ENCODE results near the gene OR6C74. TPM values are rescaled to one million over a fixed set of nuclear protein-coding genes. Genes with fewer than 3 reads are reported as not detected.

Gene OR6C74
- total RNA-seq, 2 experiments from 2014 or later = not detected

Other genes starting within 250 kb of the OR6C74 start
- gene NEUROD4, start 224.6 kb upstream of the OR6C74 start, total RNA-seq = not detected
- not detected for gene OR9K2, start 118.2 kb upstream of the OR6C74 start, total RNA-seq
- not detected for gene OR10A7, start 23.6 kb upstream of the OR6C74 start, total RNA-seq
- not detected for gene OR6C6, start 52.0 kb downstream of the OR6C74 start, total RNA-seq
- not detected for gene OR6C1, start 69.7 kb downstream of the OR6C74 start, total RNA-seq
- not detected for gene OR6C3, start 86.1 kb downstream of the OR6C74 start, total RNA-seq
- not detected for gene OR6C75, start 118.4 kb downstream of the OR6C74 start, total RNA-seq
- gene OR6C65, start 155.9 kb downstream of the OR6C74 start, total RNA-seq = not detected
- not detected for gene OR6C76, start 181.6 kb downstream of the OR6C74 start, total RNA-seq
- not detected for gene OR6C2, start 199.5 kb downstream of the OR6C74 start, total RNA-seq
- not detected for gene OR6C70, start 225.5 kb downstream of the OR6C74 start, total RNA-seq
- gene OR6C68, start 247.8 kb downstream of the OR6C74 start, total RNA-seq = not detected

Data from activated CD4-positive, alpha-beta memory T cell treated with anti-CD3 and anti-CD28 coated beads for 36 hours (primary cell).